SJCRH30 (cell line): ENCODE data around the gene LRBA. TPM values are rescaled to one million over a fixed set of nuclear protein-coding genes. Genes with fewer than 3 reads are reported as not detected.
A peak's percentile ranks its signal among the peaks of the same experiment; 100 is the strongest.
"Not testable (repeated sequence)": the region's sequence is repeated elsewhere in the genome, so short reads cannot be mapped to it uniquely, and the experiment has no call there.

Source experiments
- DNase-seq, 2 experiments: peaks; one replicate each; pipeline ENCODE4 v3.0.0-alpha.2; 2015 to 2020
- H3K27ac ChIP-seq: fragments of 250-450 bp; sonication (Bioruptor Pico); 2 replicates; pipeline ENCODE4 v1.5.1; 2020; ENCODE audit warnings: mild to moderate bottlenecking, moderate library complexity
- H3K27me3 ChIP-seq: fragments of 250-450 bp; sonication (Bioruptor Pico); 2 replicates; pipeline ENCODE4 v1.5.1; 2020; ENCODE audit warnings: mild to moderate bottlenecking, moderate library complexity
- H3K36me3 ChIP-seq: fragments of 250-450 bp; sonication (Bioruptor Pico); 2 replicates; pipeline ENCODE4 v1.5.1; 2020; ENCODE audit warnings: mild to moderate bottlenecking, moderate library complexity
- H3K4me1 ChIP-seq: fragments of 250-450 bp; sonication (Bioruptor Pico); 2 replicates; pipeline ENCODE4 v1.5.1; 2020; ENCODE audit warnings: mild to moderate bottlenecking, moderate library complexity
- H3K4me3 ChIP-seq: fragments of 250-450 bp; sonication (Bioruptor Pico); 2 replicates; pipeline ENCODE4 v1.5.1; 2020; ENCODE audit warnings: mild to moderate bottlenecking, moderate library complexity
- H3K9me3 ChIP-seq: fragments of 250-450 bp; sonication (Bioruptor Pico); replicated peaks from 2 replicates; pipeline ENCODE4 v1.5.1; 2020; ENCODE audit warnings: mild to moderate bottlenecking, moderate library complexity
- total RNA-seq: library from RNA; depleted of rRNA; stranded (reverse); fragments of >200 nt; shearing (Covaris generic); gene quantifications from 2 replicates; pipeline ENCODE4 v1.2.3, GENCODE V29; 2014

The LRBA gene
- total RNA-seq, 1 experiment from 2014 or later = 25.9 TPM

DNA sequence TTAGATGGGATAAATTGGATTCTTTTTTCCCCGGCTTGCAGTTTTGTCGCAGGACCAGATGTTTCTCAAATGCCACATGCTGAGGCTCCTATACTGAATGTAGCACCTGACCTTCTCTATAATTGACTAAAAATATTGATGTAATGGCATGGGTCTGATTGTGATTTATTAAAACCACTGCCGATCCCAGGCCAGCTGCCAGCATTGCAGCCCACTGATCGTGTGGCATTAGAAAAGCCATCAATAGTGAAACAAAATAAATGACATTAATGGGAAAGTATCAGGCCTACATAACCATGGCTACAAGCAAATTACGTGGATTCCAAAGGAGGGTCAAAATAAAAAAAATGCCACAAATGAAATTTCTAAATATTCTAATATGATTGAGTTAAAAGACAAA lies 334.4 kb downstream of the LRBA start:
- no peaks in the 10 kb centered on the region for H3K27me3 ChIP-seq
- H3K9me3 ChIP-seq = no peaks in the 10 kb centered on the region
- H3K36me3 ChIP-seq = no peaks in the 10 kb centered on the region
- DNase-seq = no peak
- no peaks in the 10 kb centered on the region for H3K4me1 ChIP-seq
- H3K4me3 ChIP-seq = no peak overlapping the region
- H3K27ac ChIP-seq = no peak overlapping the region

DNA sequence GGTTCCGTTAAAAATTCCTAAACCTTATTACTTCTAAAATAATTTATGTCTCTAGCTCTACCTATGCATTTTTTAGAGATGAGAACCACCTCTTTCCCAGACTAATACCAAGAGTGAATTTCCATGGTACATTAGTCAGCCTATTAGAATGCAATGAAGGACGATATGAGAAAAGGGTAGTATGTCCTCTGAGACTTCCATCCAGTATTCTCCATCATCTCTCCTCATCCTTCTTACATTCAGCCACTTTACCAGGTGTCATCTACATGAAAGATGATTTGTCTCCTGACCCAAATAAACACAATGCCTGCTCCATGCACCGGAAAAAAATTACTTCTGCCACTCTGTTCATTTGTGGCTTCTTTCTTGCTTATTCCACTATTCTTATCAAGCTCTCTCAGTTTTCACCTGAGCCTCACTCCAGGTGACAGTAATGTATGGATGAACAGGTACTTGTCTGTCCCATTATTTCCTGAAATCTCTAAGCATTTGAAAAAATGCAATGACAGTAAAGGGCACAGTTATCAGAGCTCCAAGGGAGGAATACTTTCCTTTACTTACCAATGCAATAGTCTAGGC lies 335.2 kb downstream of the LRBA start:
- H3K27me3 ChIP-seq = no peaks in the 10 kb centered on the region
- no peak overlapping the region for H3K4me3 ChIP-seq
- DNase-seq = no peak
- H3K4me1 ChIP-seq = no peaks in the 10 kb centered on the region
- no peak overlapping the region for H3K27ac ChIP-seq
- no peaks in the 10 kb centered on the region for H3K9me3 ChIP-seq
- no peaks in the 10 kb centered on the region for H3K36me3 ChIP-seq

DNA sequence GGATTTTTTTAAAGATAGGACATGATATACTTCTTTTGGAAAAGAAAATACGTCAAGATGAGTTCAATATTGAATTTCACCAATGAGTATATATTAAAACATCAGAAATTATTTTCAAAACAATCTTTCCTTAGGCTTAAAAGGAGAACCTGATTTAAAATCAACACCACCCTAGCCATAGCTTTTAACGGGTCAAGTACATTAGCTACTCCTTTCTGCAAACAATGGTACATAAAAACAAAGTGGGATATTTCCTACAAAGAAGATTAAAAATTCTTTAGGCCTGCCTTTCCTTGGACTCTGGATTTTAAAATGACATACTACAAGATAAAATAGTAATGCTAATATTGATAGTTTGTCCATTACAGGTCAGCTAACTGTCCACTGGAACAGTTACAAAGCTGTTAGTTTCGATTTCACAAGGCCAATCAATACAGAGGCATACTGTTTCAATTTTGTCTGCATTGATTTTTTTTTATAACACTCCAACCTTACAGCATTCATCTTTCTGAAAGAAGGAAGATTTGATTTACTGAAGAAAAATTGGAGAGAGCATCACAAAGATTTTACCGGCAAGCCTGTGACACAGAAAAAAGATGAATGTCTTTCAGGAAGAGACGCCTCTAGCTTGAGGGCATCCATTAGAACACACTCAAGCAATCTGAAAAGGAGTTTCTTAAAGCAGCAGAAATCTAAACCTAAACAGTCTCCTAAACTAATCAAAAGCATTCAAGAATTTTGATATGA lies 335.9 kb downstream of the LRBA start:
- no peaks in the 10 kb centered on the region for H3K4me1 ChIP-seq
- no peaks in the 10 kb centered on the region for H3K27me3 ChIP-seq
- no peaks in the 10 kb centered on the region for H3K9me3 ChIP-seq
- no peak overlapping the region for H3K27ac ChIP-seq
- no peak overlapping the region for H3K4me3 ChIP-seq
- DNase-seq = no peak
- H3K36me3 ChIP-seq = no peaks in the 10 kb centered on the region

DNA sequence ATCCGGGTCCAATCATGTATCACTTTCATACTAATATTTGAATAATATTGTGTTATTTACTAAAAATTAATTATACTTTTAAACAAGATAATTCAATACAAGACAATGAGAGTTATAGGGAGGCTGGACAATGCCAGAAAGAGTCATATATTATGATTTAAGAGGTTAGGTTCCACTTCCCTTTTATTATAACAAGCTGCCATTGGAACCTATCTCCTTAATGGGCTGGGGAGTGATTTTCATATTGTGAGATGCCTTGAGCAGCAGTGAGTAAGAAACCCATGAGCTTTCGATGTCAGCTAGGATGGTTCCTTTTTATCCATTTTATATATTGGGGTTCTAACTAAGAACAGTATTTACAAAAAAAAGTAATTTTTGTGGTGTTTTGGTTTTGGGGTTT lies 341.3 kb downstream of the LRBA start:
- H3K36me3 ChIP-seq = no peaks in the 10 kb centered on the region
- no peaks in the 10 kb centered on the region for H3K9me3 ChIP-seq
- no peaks in the 10 kb centered on the region for H3K27me3 ChIP-seq
- H3K27ac ChIP-seq = no peak overlapping the region
- H3K4me3 ChIP-seq = no peak overlapping the region
- no peak for DNase-seq
- H3K4me1 ChIP-seq = no peaks in the 10 kb centered on the region

DNA sequence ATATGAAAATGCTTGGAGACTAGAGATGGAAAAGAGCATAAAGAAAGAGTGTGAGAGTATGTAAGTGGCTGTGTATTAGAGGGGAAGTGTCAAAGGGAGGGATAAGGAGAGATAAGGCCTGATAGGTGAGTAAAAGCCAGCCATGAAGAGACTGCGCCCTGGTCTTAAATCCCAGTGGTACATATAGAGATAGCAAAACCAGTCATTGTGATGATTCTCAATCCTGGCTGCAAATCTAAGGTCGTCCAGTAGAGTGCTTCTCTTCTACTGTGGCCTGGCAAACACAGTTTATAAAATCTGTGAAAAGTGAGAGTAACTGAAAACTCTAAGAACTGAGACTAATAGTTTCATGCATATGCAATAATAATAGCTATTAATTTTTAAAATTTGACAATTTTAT lies 346.3 kb downstream of the LRBA start:
- Histone ChIP-seq H3K27me3 (no peaks in the 10 kb centered on the region), H3K27ac (no peak overlapping the region), H3K36me3 (no peaks in the 10 kb centered on the region), H3K4me3 (no peak overlapping the region), H3K4me1 (no peaks in the 10 kb centered on the region), H3K9me3 (no peaks in the 10 kb centered on the region)
- DNase-seq = no peak

DNA sequence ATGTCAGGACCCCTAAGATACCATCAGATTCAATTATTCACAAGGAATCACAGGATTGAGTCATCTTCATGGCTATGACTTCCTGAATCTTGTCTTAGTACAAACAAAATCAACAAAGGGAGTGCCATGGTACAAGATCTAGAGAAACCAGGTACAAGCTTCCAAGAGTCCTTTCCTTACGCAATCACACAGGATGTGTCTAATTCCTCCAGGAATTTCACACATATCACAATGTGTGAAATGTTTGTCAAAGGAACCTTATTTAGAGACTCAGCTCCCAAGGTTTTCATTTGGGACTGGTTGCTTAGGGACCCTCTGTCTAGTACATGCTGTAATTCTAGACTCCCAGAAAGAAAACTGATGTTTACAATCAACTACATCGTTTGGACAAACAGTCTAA lies 350.1 kb downstream of the LRBA start:
- Histone ChIP-seq H3K27me3 (no peaks in the 10 kb centered on the region), H3K27ac (no peak overlapping the region), H3K36me3 (no peaks in the 10 kb centered on the region), H3K4me3 (no peak overlapping the region), H3K4me1 (no peaks in the 10 kb centered on the region), H3K9me3 (no peaks in the 10 kb centered on the region)
- no peak for DNase-seq

DNA sequence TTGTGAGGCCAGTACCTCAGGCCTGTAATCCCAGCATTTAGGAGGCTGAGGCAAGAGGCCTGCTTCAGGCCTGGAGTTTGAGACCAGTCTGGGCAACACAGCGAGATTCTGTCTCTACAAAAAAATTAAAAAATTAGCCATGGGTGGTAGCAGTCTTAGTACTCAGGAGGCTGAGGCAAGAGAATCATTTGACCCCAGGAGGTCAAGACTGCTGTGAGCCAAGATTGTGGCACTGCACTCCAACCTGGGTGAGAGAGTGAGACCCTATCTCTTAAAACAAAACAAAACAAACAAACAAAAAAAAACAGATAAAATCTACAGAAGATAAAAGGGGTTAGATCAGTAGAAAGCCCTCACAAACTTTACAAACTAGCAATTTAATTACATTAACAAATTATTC lies 352.4 kb downstream of the LRBA start:
- H3K36me3 ChIP-seq = no peaks in the 10 kb centered on the region
- no peak for DNase-seq
- no peak overlapping the region for H3K4me3 ChIP-seq
- no peaks in the 10 kb centered on the region for H3K27me3 ChIP-seq
- no peak overlapping the region for H3K27ac ChIP-seq
- no peaks in the 10 kb centered on the region for H3K4me1 ChIP-seq
- H3K9me3 ChIP-seq = no peaks in the 10 kb centered on the region

DNA sequence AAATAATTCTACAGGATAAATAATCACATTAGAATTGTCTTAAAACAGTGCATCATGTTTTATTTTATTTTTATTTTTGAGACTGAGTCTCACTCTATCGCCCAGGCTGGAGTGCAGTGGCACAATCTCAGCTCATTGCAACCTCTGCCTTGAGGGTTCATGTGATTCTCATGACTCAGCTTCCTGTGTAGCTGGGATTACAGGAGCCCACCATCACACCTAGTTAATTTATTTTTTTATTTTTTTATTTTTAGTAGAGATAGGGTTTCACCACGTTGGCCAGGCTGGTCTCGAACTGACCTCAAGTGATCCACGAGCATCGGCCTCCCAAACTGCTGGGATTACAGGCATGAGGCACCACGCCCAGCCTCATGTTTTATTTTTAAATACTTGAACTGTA lies 353.5 kb downstream of the LRBA start:
- H3K4me3 ChIP-seq, H3K4me1 ChIP-seq, H3K27me3 ChIP-seq, H3K27ac ChIP-seq, DNase-seq, H3K36me3 ChIP-seq, H3K9me3 ChIP-seq: not testable (repeated sequence)

DNA sequence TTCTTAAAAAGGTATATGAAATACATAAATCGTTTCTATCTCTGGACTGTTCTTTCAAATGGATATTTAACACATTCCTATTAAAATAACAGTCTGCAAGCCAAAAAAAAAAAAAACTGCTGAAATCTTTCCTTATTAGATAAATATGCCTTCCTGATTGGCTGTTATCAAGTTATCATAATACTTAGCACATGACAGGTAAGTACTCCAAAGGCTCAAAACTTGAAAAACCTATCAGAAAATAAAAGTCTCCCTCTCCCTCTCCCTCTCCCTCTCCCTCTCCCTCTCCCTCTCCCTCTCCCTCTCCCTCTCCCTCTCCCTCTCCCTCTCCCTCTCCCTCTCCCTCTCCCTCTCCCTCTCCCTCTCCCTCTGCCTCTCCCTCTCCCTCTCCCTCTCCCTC lies 356.8 kb downstream of the LRBA start:
- H3K4me1 ChIP-seq = not testable (repeated sequence)

DNA sequence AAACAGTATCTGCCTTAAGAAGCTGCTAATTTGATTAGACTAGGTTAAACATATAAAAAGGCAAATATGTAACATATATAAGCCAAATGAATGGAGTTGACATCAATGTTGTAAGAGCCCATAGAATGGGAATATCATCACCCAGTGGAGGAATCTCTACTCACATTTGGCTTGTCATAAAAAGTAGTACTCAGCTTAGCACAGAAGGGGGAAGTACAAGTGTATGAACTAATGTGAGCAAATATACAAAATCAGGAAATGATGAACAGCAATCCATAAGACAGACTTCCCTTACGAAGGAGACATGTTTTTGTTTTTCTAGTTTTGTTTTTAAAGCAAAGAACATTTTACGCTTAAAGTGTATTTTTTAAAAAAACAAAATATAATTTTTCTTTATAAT lies 358.2 kb downstream of the LRBA start:
- Histone ChIP-seq H3K4me1 (no peaks in the 10 kb centered on the region), H3K27me3 (no peaks in the 10 kb centered on the region), H3K9me3 (no peaks in the 10 kb centered on the region), H3K36me3 (no peaks in the 10 kb centered on the region), H3K27ac (no peak overlapping the region), H3K4me3 (no peak overlapping the region)
- no peak for DNase-seq

More for the DNA sequence above, 356.8 kb downstream of the LRBA start:
- H3K36me3 ChIP-seq, DNase-seq, H3K4me3 ChIP-seq, H3K9me3 ChIP-seq, H3K27ac ChIP-seq, H3K27me3 ChIP-seq: not testable (repeated sequence)

DNA sequence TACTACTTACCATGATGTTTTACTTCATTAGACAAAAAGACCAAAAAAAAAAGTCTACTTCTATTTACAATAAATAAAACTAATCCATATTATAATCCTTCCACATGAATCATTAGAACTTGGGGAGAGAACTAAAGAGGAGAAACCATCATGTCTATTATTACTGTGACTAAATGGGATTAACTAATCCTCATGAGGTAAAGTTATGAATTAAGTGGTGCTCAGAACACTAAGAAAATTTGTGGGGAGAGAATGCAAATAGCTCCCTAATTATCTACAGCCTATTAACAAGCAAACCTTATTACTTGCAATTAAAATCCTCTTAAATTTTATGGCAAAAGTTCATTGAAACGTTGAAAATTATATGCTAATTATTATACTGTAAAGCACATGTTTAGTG lies 364.3 kb downstream of the LRBA start:
- Histone ChIP-seq H3K4me3 (no peak overlapping the region), H3K36me3 (no peaks in the 10 kb centered on the region), H3K9me3 (no peaks in the 10 kb centered on the region), H3K27ac (no peak overlapping the region), H3K27me3 (no peaks in the 10 kb centered on the region), H3K4me1 (no peaks in the 10 kb centered on the region)
- DNase-seq = peak in 1 of 2 experiments; percentile 3

DNA sequence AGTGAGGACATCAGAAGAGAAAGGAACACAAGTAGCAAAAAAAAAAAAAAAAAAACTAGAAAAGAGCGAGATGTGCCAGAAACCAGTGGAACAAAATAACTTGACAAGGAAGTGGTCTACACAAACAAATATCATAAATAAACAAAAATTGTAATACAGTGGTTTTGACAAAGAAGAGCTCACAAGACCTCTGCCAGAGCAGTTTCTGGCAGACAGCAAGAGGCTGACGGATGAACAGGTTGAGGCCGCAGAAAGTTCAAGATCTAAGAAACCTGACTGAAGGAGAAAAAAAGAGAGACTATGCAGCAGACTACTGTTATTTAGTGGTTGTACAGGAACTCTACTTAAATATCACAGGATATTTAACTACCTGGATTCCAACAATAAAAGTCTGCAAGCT lies 367.0 kb downstream of the LRBA start:
- Histone ChIP-seq H3K4me3 (no peak overlapping the region), H3K9me3 (no peaks in the 10 kb centered on the region), H3K27ac (no peak overlapping the region)

DNA sequence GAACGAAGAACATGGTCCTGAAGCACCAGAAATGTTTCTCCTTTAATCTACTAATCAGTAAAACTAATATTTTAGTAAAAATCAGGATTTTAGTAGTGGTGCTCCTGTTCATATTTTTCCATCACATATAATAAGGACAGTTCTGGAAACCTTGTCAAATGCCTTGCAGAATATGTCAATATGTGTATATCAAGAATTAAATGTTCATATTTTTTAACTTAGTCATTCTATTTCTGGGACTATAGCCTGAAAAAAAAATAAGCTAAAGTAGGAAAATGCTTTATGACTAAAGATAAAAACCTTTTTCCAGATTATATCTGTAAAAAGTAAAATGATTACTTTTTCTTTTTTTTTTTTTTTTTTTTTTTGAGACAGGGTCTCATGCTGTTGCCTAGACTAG lies 368.1 kb downstream of the LRBA start:
- H3K36me3 ChIP-seq = no peaks in the 10 kb centered on the region
- no peaks in the 10 kb centered on the region for H3K27me3 ChIP-seq
- no peak overlapping the region for H3K4me3 ChIP-seq
- no peaks in the 10 kb centered on the region for H3K9me3 ChIP-seq
- no peaks in the 10 kb centered on the region for H3K4me1 ChIP-seq
- DNase-seq = no peak
- H3K27ac ChIP-seq = no peak overlapping the region

More for the DNA sequence above, 367.0 kb downstream of the LRBA start:
- Histone ChIP-seq H3K36me3 (no peaks in the 10 kb centered on the region), H3K27me3 (no peaks in the 10 kb centered on the region), H3K4me1 (no peaks in the 10 kb centered on the region)
- no peak for DNase-seq

DNA sequence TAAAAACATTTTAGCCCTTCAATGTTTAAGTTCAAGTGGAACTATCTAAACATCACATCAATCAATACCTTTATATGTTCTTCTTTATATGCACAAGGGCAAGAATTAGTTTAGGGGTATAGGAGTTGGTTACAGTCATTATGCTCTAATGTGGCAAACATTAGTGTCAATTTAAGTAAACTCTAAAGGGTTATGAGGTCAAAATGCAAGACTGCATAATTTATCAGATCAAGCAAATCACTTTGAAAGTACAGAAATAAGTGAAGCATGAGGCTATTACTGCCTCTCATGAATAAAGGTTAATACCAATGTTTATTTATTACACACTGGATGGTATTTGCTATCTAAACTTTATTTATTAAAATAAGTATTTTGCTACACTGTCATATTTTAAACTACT lies 373.5 kb downstream of the LRBA start:
- no peak for DNase-seq
- Histone ChIP-seq H3K9me3 (no peaks in the 10 kb centered on the region), H3K36me3 (no peaks in the 10 kb centered on the region), H3K4me1 (no peaks in the 10 kb centered on the region), H3K27me3 (no peaks in the 10 kb centered on the region), H3K27ac (no peak overlapping the region), H3K4me3 (no peak overlapping the region)

DNA sequence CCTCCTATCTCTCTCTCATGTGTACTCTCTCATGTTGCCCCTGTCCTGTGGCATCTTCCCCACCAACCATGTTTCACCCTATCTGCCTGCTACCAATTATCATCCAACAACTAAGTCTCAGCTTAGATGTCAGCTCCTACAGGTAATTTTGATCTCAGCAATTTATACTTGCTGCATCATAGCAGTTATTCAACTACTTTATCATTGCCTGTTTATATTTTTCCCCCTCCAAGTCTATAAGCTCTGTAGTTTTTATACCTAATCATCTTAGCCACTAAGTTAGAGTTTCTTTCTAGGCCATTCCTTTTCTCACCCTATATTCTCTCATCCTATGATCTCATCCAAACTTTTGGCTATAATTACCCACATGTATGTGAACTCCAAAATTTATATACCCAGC lies 382.4 kb downstream of the LRBA start:
- no peaks in the 10 kb centered on the region for H3K27me3 ChIP-seq
- no peak overlapping the region for H3K27ac ChIP-seq
- no peak overlapping the region for H3K4me3 ChIP-seq
- H3K4me1 ChIP-seq = no peaks in the 10 kb centered on the region
- no peak for DNase-seq
- H3K36me3 ChIP-seq = no peaks in the 10 kb centered on the region
- no peaks in the 10 kb centered on the region for H3K9me3 ChIP-seq

DNA sequence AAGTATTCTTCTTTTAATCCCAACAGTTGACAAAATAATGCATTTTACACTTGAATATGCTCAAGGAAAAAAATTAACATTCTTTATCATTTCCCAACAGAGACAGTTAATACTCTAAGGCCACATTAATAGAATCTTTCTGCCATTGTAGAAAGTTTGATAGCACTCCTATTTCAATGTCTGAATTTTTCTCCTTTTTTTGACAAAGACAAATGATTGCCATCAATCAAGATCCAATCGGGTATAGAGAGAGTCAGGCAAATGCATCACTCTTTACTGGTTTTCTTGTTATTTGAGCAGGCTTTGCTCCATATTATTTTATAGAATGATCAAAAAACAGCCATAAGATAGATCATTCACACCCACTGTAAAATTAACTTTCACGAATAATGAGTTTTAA lies 387.0 kb downstream of the LRBA start:
- no peaks in the 10 kb centered on the region for H3K4me1 ChIP-seq
- no peaks in the 10 kb centered on the region for H3K36me3 ChIP-seq
- no peak overlapping the region for H3K4me3 ChIP-seq
- H3K27ac ChIP-seq = no peak overlapping the region
- no peaks in the 10 kb centered on the region for H3K9me3 ChIP-seq
- no peak for DNase-seq
- no peaks in the 10 kb centered on the region for H3K27me3 ChIP-seq
